A549 treated with CORT108297 at 1 μM for 4 hours (cell line): ENCODE measurements around the gene ENOSF1. TPM values are rescaled to one million over a fixed set of nuclear protein-coding genes. Genes with fewer than 3 reads are reported as not detected.

Source experiments
- total RNA-seq: library from RNA; stranded (reverse); fragments of 200-300 nt; extraction: Qiagen RNA extraction; gene quantifications from 5 replicates; pipeline ENCODE4 v1.2.3, GENCODE V29; 2022

ENOSF1 gene
- 22.9 to 29.6 TPM (median 26.9 TPM) in 5 replicates for total RNA-seq

GRCh38 chr18:712401-713134 lies at the start of gene ENOSF1:
ENOSF1 (minus strand) TSS chr18:712630; CDS start chr18:712587, 43 bp downstream.

GRCh38 chr18:657311-658000 lies 55.0 kb downstream of the ENOSF1 start, which contains the start of gene TYMS:
TYMS (plus strand) TSS chr18:657653; CDS start chr18:657743, 90 bp downstream.

Other genes starting within 250 kb of the ENOSF1 start
- gene COLEC12, start 211.9 kb downstream of the ENOSF1 start, total RNA-seq, result 0.02 to 0.08 TPM (median 0.03 TPM) in 5 replicates
- not detected in 5 replicates for gene CETN1, start 132.2 kb downstream of the ENOSF1 start, total RNA-seq
- gene CLUL1, start 115.6 kb downstream of the ENOSF1 start, total RNA-seq, result 0.12 TPM in 1 of 5 replicates, not detected in the others
- 165 to 179 TPM (median 177 TPM) in 5 replicates for gene TYMS, start 55.0 kb downstream of the ENOSF1 start, total RNA-seq
- gene YES1, start 99.6 kb upstream of the ENOSF1 start, total RNA-seq, result 17.4 to 28.7 TPM (median 22.0 TPM) in 5 replicates
- not detected in 5 replicates for gene ADCYAP1, start 192.2 kb upstream of the ENOSF1 start, total RNA-seq